ENCODE measurements around the gene OTX2. TPM values are rescaled to one million over a fixed set of nuclear protein-coding genes. Genes with fewer than 3 reads are reported as not detected.

Gene OTX2
- total and polyA plus RNA-seq, 2 of the 4 experiments (the other 2 are of a cell fraction) = not detected

DNA sequence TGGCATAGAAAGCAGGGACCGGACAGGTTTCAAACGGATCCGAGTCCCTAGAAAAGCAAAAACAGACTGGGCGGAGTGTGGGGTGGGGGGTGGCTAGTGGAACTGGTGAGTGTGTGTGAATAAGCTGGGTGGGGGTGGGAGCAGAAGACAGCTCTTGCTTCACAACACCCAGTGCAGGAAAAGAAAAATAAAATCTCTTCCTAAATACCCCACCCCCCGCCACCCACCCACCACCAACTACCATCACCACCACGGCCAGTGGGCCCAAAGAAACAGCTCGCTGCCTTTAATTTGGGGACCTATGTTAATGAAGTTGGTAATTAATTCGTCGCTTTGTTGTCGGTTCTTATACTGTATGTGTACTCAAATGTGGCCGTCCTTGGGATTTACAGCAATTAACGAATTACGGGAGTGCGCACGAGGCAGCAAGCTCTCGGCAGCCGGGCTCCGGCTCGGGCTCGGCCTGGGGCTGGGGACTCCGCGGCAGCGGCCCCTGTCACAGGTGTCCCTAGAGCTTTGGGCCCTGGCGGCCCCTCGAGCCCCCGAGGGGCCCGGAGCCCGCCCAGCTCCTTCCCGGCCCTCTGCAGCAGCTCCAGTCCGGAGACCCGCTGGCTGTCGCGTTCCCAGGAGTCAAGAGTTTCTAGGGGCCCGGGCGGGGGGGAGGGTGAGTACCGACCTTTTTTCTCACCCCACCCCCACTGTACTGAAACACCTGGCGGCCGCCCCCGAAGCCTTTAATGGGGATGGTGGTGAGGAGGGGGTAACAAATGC is 1.5 kb upstream of the OTX2 start:
- CTCF ChIA-PET = no interaction called here
- in situ Hi-C loops (cut with MboI; ENCODE audit: low sequenced_read_pairs) = no loop called here

More for the DNA sequence above, 1.5 kb upstream of the OTX2 start:
- H4K91ac ChIP-seq (ENCODE audit: insufficient read depth, low read depth, low read length) = no peak overlapping the region
- no peaks in the 10 kb centered on the region for H3K79me1 ChIP-seq (ENCODE audit: low read depth in 1 of 2, low read length in 2 of 2)
- no peaks in the 10 kb centered on the region for H3K36me3 ChIP-seq (ENCODE audit: control insufficient read depth, insufficient read depth, low read length)
- 11% methylated on average over 5 of the region's 39 CpGs; no CpG with 5 or more reads in 1 of the 2 experiments for WGBS, 2 experiments (ENCODE audit: extremely low coverage in 2 of 2, insufficient read length in 1 of 2)
- H3K4me2 ChIP-seq (ENCODE audit: low read depth, low read length) = no peak overlapping the region
- no peak overlapping the region for H3K9ac ChIP-seq (ENCODE audit: low read depth, low read length)
- no peak overlapping the region for H3K27ac ChIP-seq (ENCODE audit: insufficient read depth, low read length)
- H2AK5ac ChIP-seq (ENCODE audit: low read depth, low read length) = no peak overlapping the region
- ATAC-seq (ENCODE audit: low read depth) = no peak
- H2AK9ac ChIP-seq (replicated peaks; ENCODE audit: low read depth, low read length, poor library complexity) = no peak overlapping the region
- no peak overlapping the region for H4K5ac ChIP-seq (ENCODE audit: low read depth, low read length)
- H3K4me3 ChIP-seq (ENCODE audit: insufficient read depth, low read depth, low read length) = no peak overlapping the region
- H2AFZ ChIP-seq (replicated peaks; ENCODE audit: low read length, poor library complexity) = no peak overlapping the region
- TF ChIP-seq MAZ (IDR thresholded peaks at IDR 0.05; ENCODE audit: borderline replicate concordance, low read depth, low read length) (no peak), SMC3 (IDR thresholded peaks at IDR 0.05; ENCODE audit: low read depth, low read length) (no peak), BHLHE40 (IDR thresholded peaks at IDR 0.05; ENCODE audit: low read depth, low read length) (no peak), RCOR1 (IDR thresholded peaks at IDR 0.05; ENCODE audit: insufficient replicate concordance, low read length) (no peak), CEBPB (IDR thresholded peaks at IDR 0.05; ENCODE audit: low read depth, low read length) (no peak), POLR2A (IDR thresholded peaks at IDR 0.05; ENCODE audit: low read depth, low read length) (no peak), MXI1 (IDR thresholded peaks at IDR 0.05; ENCODE audit: borderline replicate concordance, low read depth, low read length) (no peak), NFE2L2 (IDR thresholded peaks at IDR 0.05; ENCODE audit: low read depth, low read length) (no peak), MAFK (IDR thresholded peaks at IDR 0.05; ENCODE audit: low read depth, low read length) (no peak), FOS (IDR thresholded peaks at IDR 0.05; ENCODE audit: low read depth, low read length) (no peak), CHD1 (IDR thresholded peaks at IDR 0.05; ENCODE audit: low read depth, low read length) (no peak), RFX5 (IDR thresholded peaks at IDR 0.05; ENCODE audit: low read depth, low read length) (no peak), RAD21 (IDR thresholded peaks at IDR 0.05; ENCODE audit: low read length) (no peak)
- TF ChIP-seq, protein P1, sequence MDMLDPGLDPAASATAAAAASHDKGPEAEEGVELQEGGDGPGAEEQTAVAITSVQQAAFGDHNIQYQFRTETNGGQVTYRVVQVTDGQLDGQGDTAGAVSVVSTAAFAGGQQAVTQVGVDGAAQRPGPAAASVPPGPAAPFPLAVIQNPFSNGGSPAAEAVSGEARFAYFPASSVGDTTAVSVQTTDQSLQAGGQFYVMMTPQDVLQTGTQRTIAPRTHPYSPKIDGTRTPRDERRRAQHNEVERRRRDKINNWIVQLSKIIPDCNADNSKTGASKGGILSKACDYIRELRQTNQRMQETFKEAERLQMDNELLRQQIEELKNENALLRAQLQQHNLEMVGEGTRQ (IDR thresholded peaks at IDR 0.05; ENCODE audit: low read depth, low read length) = no peak
- TF ChIP-seq, protein P2, sequence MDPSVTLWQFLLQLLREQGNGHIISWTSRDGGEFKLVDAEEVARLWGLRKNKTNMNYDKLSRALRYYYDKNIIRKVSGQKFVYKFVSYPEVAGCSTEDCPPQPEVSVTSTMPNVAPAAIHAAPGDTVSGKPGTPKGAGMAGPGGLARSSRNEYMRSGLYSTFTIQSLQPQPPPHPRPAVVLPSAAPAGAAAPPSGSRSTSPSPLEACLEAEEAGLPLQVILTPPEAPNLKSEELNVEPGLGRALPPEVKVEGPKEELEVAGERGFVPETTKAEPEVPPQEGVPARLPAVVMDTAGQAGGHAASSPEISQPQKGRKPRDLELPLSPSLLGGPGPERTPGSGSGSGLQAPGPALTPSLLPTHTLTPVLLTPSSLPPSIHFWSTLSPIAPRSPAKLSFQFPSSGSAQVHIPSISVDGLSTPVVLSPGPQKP (IDR thresholded peaks at IDR 0.05; ENCODE audit: borderline replicate concordance, low read depth, low read length) = no peak
- TF ChIP-seq, protein P3, sequence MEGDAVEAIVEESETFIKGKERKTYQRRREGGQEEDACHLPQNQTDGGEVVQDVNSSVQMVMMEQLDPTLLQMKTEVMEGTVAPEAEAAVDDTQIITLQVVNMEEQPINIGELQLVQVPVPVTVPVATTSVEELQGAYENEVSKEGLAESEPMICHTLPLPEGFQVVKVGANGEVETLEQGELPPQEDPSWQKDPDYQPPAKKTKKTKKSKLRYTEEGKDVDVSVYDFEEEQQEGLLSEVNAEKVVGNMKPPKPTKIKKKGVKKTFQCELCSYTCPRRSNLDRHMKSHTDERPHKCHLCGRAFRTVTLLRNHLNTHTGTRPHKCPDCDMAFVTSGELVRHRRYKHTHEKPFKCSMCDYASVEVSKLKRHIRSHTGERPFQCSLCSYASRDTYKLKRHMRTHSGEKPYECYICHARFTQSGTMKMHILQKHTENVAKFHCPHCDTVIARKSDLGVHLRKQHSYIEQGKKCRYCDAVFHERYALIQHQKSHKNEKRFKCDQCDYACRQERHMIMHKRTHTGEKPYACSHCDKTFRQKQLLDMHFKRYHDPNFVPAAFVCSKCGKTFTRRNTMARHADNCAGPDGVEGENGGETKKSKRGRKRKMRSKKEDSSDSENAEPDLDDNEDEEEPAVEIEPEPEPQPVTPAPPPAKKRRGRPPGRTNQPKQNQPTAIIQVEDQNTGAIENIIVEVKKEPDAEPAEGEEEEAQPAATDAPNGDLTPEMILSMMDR (conservative IDR thresholded peaks at IDR 0.05; ENCODE audit: low read depth, low read length) = no peak
- no peak overlapping the region for H2BK20ac ChIP-seq (ENCODE audit: low read depth, low read length)
- H3K56ac ChIP-seq (ENCODE audit: extremely low read depth, insufficient read depth, low read length) = no peak overlapping the region
- DNase-seq = no peak
- intact Hi-C loops (cut with micrococcal nuclease) = no loop called here
- peaks cover 14% of the 10 kb centered on the region; the same call in 1 of the 2 replicates for H3K9me3 ChIP-seq (ENCODE audit: control insufficient read depth, insufficient read depth, low read length)
- no peaks in the 10 kb centered on the region for H3K9me1 ChIP-seq (ENCODE audit: insufficient read depth, low read length)
- dilution Hi-C loops (cut with HindIII; ENCODE audit: low sequenced_read_pairs, unreplicated experiment) = no loop called here
- no peak overlapping the region for H2BK120ac ChIP-seq (ENCODE audit: low read depth, low read length)
- no peak overlapping the region for H2BK15ac ChIP-seq (ENCODE audit: low read depth, low read length)
- H2BK5ac ChIP-seq (ENCODE audit: low read depth, low read length, poor library complexity, severe bottlenecking) = no peak overlapping the region
- BruUV-seq (replicated peaks) = no TSS peak
- no peak overlapping the region for H3K14ac ChIP-seq (replicated peaks; ENCODE audit: low read depth, low read length)
- no peak overlapping the region for H4K8ac ChIP-seq (ENCODE audit: low read depth in 2 of 2, low read length in 2 of 2)
- POLR2A ChIA-PET (ENCODE audit: unreplicated experiment) = no interaction called here
- H4K20me1 ChIP-seq (ENCODE audit: insufficient read depth, low read length) = no peaks in the 10 kb centered on the region
- H3K27me3 ChIP-seq (ENCODE audit: control insufficient read depth, insufficient read depth, low read length) = peaks cover 81% of the 10 kb centered on the region
- H3K4ac ChIP-seq (ENCODE audit: low read depth, low read length) = no peak overlapping the region
- H3K23ac ChIP-seq (ENCODE audit: low read depth, low read length) = no peak overlapping the region
- no peaks in the 10 kb centered on the region for H3K4me1 ChIP-seq (ENCODE audit: control insufficient read depth, insufficient read depth, low read length)
- H3K18ac ChIP-seq (ENCODE audit: low read depth, low read length) = no peak overlapping the region

Data from IMR-90 (cell line).